H1 (cell line): ENCODE measurements around the gene UBASH3B. TPM values are rescaled to one million over a fixed set of nuclear protein-coding genes. Genes with fewer than 3 reads are reported as not detected.

Source experiments
- CTCF ChIA-PET: fragments of 300-600 bp; sonication (Branson Sonifier 250); formaldehyde crosslinking; loops from one replicate; lab custom pipeline; 2021; ENCODE audit not compliant: partially characterized antibody; lab: Charles Lee
- POLR2A ChIA-PET: fragments of 300-600 bp; sonication (Branson Sonifier 250); formaldehyde crosslinking; loops from one replicate; lab custom pipeline; 2021; ENCODE audit warnings: inconsistent platforms; ENCODE audit not compliant: partially characterized antibody; lab: Charles Lee
- DNase-seq, 2 experiments: peaks; one replicate each; pipeline versions ENCODE4 v3.0.0 to v3.0.0-alpha.2; 2010 to 2022; ENCODE audit warnings: low spot score in 2 of 2, low read depth in 1 of 2, mixed read lengths in 1 of 2
- FAIRE-seq: peaks from 2 replicates; lab custom pipeline; 2011; peaks lifted over from hg19 to GRCh38; lab: Jason Lieb, UNC
- H2AFZ ChIP-seq: 2 replicates; pipeline ENCODE4 v1.8.1; 2012; ENCODE audit warnings: low read length, inconsistent platforms
- H2AK5ac ChIP-seq: 2 replicates; pipeline ENCODE4 v1.6.1; 2013; ENCODE audit warnings: low read depth, low read length
- H2BK120ac ChIP-seq: replicated peaks from 2 replicates; pipeline ENCODE3; 2013; ENCODE audit warnings: low read depth, low read length, inconsistent platforms
- H2BK12ac ChIP-seq: 2 replicates; pipeline ENCODE4 v1.6.1; 2013; ENCODE audit warnings: low read depth, low read length
- H2BK15ac ChIP-seq: 2 replicates; pipeline ENCODE4 v1.6.1; 2013; ENCODE audit warnings: low read length
- H2BK20ac ChIP-seq: 2 replicates; pipeline ENCODE4 v1.6.1; 2013; ENCODE audit warnings: low read length
- H2BK5ac ChIP-seq: 2 replicates; pipeline ENCODE4 v1.6.1; 2013; ENCODE audit warnings: low read depth, low read length
- H3K14ac ChIP-seq: 2 replicates; pipeline ENCODE4 v1.6.1; 2013; ENCODE audit warnings: inconsistent platforms; ENCODE audit not compliant: insufficient read length
- H3K18ac ChIP-seq: 2 replicates; pipeline ENCODE4 v1.6.1; 2013; ENCODE audit warnings: low read length; ENCODE audit errors: extremely low read depth
- H3K23ac ChIP-seq: 2 replicates; pipeline ENCODE4 v1.6.1; 2013; ENCODE audit warnings: inconsistent platforms; ENCODE audit not compliant: insufficient read length
- H3K23me2 ChIP-seq: 2 replicates; pipeline ENCODE4 v1.6.1; 2013; ENCODE audit warnings: low read depth, low read length
- H3K27ac ChIP-seq: 2 replicates; pipeline ENCODE4 v1.6.1; 2011; ENCODE audit warnings: low read depth, low read length, inconsistent platforms
- H3K27me3 ChIP-seq, 4 experiments: replicated peaks in 1 of 4; 1 replicate in 1 of 4; 2 replicates in 3 of 4; pipeline versions ENCODE4 v1.6.1 to v1.8.1; 2011 to 2013; ENCODE audit warnings: low read length in 3 of 4, mild to moderate bottlenecking in 3 of 4, inconsistent platforms in 2 of 4, mixed read lengths in 2 of 4, moderate library complexity in 1 of 4; ENCODE audit not compliant: control insufficient read depth in 3 of 4, insufficient read depth in 3 of 4; ENCODE audit errors: extremely low read depth in 1 of 4
- H3K36me3 ChIP-seq, 4 experiments: 2 replicates each; pipeline versions ENCODE4 v1.6.1 to v1.8.1; 2011 to 2013; ENCODE audit warnings: mild to moderate bottlenecking in 4 of 4, low read length in 3 of 4, moderate library complexity in 2 of 4, control low read depth in 1 of 4, inconsistent platforms in 1 of 4; ENCODE audit not compliant: insufficient read depth in 4 of 4, control insufficient read depth in 2 of 4
- H3K4ac ChIP-seq: replicated peaks from 2 replicates; pipeline ENCODE3; 2013; ENCODE audit warnings: low read length, low read depth, mixed read lengths, inconsistent platforms; ENCODE audit not compliant: insufficient read length
- H3K4me1 ChIP-seq, 4 experiments: replicated peaks in 1 of 4; 1 replicate in 1 of 4; 2 replicates in 3 of 4; pipeline versions ENCODE4 v1.6.1 to v1.8.1; 2011 to 2013; ENCODE audit warnings: low read length in 3 of 4, inconsistent platforms in 2 of 4, mixed read lengths in 1 of 4; ENCODE audit not compliant: insufficient read depth in 4 of 4, control insufficient read depth in 3 of 4
- H3K4me2 ChIP-seq, 2 experiments: 2 replicates each; pipeline versions ENCODE4 v1.6.1 to v1.8.1; 2011 to 2013; ENCODE audit warnings: low read depth in 2 of 2, low read length in 2 of 2, control low read depth in 1 of 2, inconsistent platforms in 1 of 2, mild to moderate bottlenecking in 1 of 2; ENCODE audit not compliant: insufficient read depth in 1 of 2
- H3K4me3 ChIP-seq, 4 experiments: fragments of 200-600, 300-600 bp in 1 of 4; sonication (generic), shearing (Covaris generic), sonication (Bioruptor Twin) in 1 of 4; 2 replicates each; pipeline versions ENCODE4 v1.5.1 to v1.8.1; 2011 to 2016; ENCODE audit warnings: low read length in 4 of 4, low read depth in 3 of 4, control low read depth in 2 of 4, inconsistent platforms in 2 of 4, mild to moderate bottlenecking in 2 of 4, mixed read lengths in 1 of 4, moderate library complexity in 1 of 4; ENCODE audit not compliant: insufficient read depth in 2 of 4; ENCODE audit errors: extremely low read depth in 1 of 4
- H3K56ac ChIP-seq: replicated peaks from 2 replicates; pipeline ENCODE3; 2013; ENCODE audit warnings: low read depth, mild to moderate bottlenecking, mixed read lengths, low read length, inconsistent platforms; ENCODE audit not compliant: insufficient read length
- H3K79me1 ChIP-seq: 2 replicates; pipeline ENCODE4 v1.6.1; 2013; ENCODE audit warnings: low read depth, low read length, control low read depth
- H3K79me2 ChIP-seq, 2 experiments: 2 replicates each; pipeline versions ENCODE4 v1.6.1 to v1.8.1; 2012 to 2013; ENCODE audit warnings: low read length in 2 of 2, mild to moderate bottlenecking in 2 of 2, inconsistent platforms in 1 of 2; ENCODE audit not compliant: insufficient read depth in 2 of 2, control insufficient read depth in 1 of 2
- H3K9ac ChIP-seq, 4 experiments: replicated peaks in 1 of 4; 1 replicate in 1 of 4; 2 replicates in 3 of 4; pipeline versions ENCODE4 v1.6.1 to v1.8.1; 2011 to 2013; ENCODE audit warnings: low read depth in 3 of 4, low read length in 3 of 4, control low read depth in 2 of 4, mild to moderate bottlenecking in 2 of 4, moderate library complexity in 2 of 4, inconsistent platforms in 1 of 4; ENCODE audit errors: extremely low read depth in 1 of 4
- H3K9me3 ChIP-seq, 2 experiments: 2 replicates each; pipeline versions ENCODE4 v1.6.1 to v1.8.1; 2012 to 2013; ENCODE audit warnings: mild to moderate bottlenecking in 2 of 2, moderate library complexity in 2 of 2, control low read depth in 1 of 2, inconsistent platforms in 1 of 2, low read depth in 1 of 2, low read length in 1 of 2, mixed read lengths in 1 of 2; ENCODE audit not compliant: insufficient read depth in 2 of 2
- H4K20me1 ChIP-seq, 2 experiments: replicated peaks in 1 of 2; 2 replicates each; pipeline versions ENCODE3 to v1.8.1; 2011 to 2013; ENCODE audit warnings: inconsistent platforms in 2 of 2, low read length in 2 of 2, mild to moderate bottlenecking in 1 of 2; ENCODE audit not compliant: insufficient read depth in 2 of 2, control insufficient read depth in 1 of 2
- H4K5ac ChIP-seq: 2 replicates; pipeline ENCODE4 v1.6.1; 2013; ENCODE audit warnings: low read length, low read depth, mixed read lengths, inconsistent platforms; ENCODE audit not compliant: insufficient read length
- H4K8ac ChIP-seq: 2 replicates; pipeline ENCODE4 v1.8.0; 2013; ENCODE audit warnings: mild to moderate bottlenecking, moderate library complexity, low read length, inconsistent platforms; ENCODE audit not compliant: insufficient read depth; ENCODE audit errors: extremely low read depth
- H4K91ac ChIP-seq: replicated peaks from 2 replicates; pipeline ENCODE3; 2013; ENCODE audit warnings: low read length, mixed read lengths, inconsistent platforms; ENCODE audit not compliant: insufficient read length
- ASH2L ChIP-seq: fragments of 200-600, 300-600 bp; sonication (generic); IDR thresholded peaks from one replicate; pipeline ENCODE4 v1.7.1; 2017; ENCODE audit warnings: low read length
- CBX8 ChIP-seq: fragments of 300-800, 300-1000 bp; sonication (generic); IDR thresholded peaks from 2 replicates; pipeline ENCODE4 v1.7.1; 2016; ENCODE audit warnings: low read depth, low read length, borderline replicate concordance
- GABPA ChIP-seq: IDR thresholded peaks from 2 replicates; pipeline ENCODE4 v1.6.1; 2011; ENCODE audit warnings: mild to moderate bottlenecking, low read length, moderate library complexity, borderline replicate concordance; ENCODE audit not compliant: insufficient read depth
- JUN ChIP-seq: IDR thresholded peaks from 2 replicates; pipeline ENCODE4 v1.6.1; 2011; ENCODE audit warnings: low read depth, mild to moderate bottlenecking, improper control_type of control experiment, low read length
- RFX5 ChIP-seq: IDR thresholded peaks from 2 replicates; pipeline ENCODE4 v1.6.1; 2011; ENCODE audit warnings: low read depth, low read length, improper control_type of control experiment, borderline replicate concordance
- SP4 ChIP-seq: IDR thresholded peaks from 2 replicates; pipeline ENCODE4 v1.6.1; 2012; ENCODE audit warnings: low read length, inconsistent platforms
- TCF12 ChIP-seq: IDR thresholded peaks from 2 replicates; pipeline ENCODE4 v1.6.1; 2011; ENCODE audit warnings: low read depth, mild to moderate bottlenecking, low read length
- WGBS, 2 experiments: shearing (Covaris generic) in 1 of 2; methylation state at CpG; one replicate each; pipeline versions ENCODE4 v1.1.6 to v1.1.7; 2013 to 2015; ENCODE audit warnings: low lambda C conversion rate in 2 of 2, mixed read lengths in 2 of 2, inconsistent platforms in 1 of 2, low coverage in 1 of 2, missing lambda C conversion rate in 1 of 2; ENCODE audit not compliant: insufficient replicate concordance in 2 of 2, insufficient coverage in 1 of 2, insufficient read length in 1 of 2; ENCODE audit errors: extremely low coverage in 1 of 2, missing lambda C conversion rate in 1 of 2; 5-methylcytosine and 5-hydroxymethylcytosine counted together
- polyA plus RNA-seq, 7 experiments: library from polyadenylated mRNA; depleted of rRNA in 3 of 7; stranded (reverse) in 5 of 7; unstranded in 2 of 7; fragments of >200 nt in 5 of 7; fragments of 200-250 nt in 2 of 7; gene quantifications; 1 replicate in 5 of 7; 2 replicates in 1 of 7; 4 replicates in 1 of 7; pipeline versions ENCODE4 v1.2.1 to v1.2.3, GENCODE V29; 2011 to 2013; ENCODE audit warnings: missing spikeins in 2 of 7, mixed read lengths in 2 of 7
- total RNA-seq: library from RNA; stranded (reverse); fragmentation: NEBNext Ultra II Directional; extraction: Animal tissue kit (Norgen Biotek cat#: 25700); gene quantifications from 2 replicates; pipeline ENCODE4 v1.2.1, GENCODE V29; 2021

UBASH3B gene
- total and polyA plus RNA-seq, 2 of the 8 experiments (the other 6 are each of a cell fraction or from before 2014, with no cell fraction given) = 7.5 to 9.5 TPM

GRCh38 chr11:122743949-122744348, 88.4 kb downstream of the UBASH3B start:
- no peaks in the 10 kb centered on the region for H3K9me3 ChIP-seq
- H3K4me3 ChIP-seq = no peak overlapping the region
- H3K79me2 ChIP-seq = no peaks in the 10 kb centered on the region; a peak in 1 of 4 replicates
- 0 out of 2 replicates have a peak overlapping the region, but pooled peaks have one; percentile 32 for H2BK15ac ChIP-seq
- DNase-seq = no peak
- no peak overlapping the region for H2AFZ ChIP-seq
- peaks cover 0 to 2% (median 0%) of the 10 kb centered on the region in 4 experiments; a peak in 1 of 7 replicates for H3K4me1 ChIP-seq
- H4K8ac ChIP-seq = peak overlapping the region; percentile 38; the same call in 1 of the 2 replicates
- TF ChIP-seq ASH2L = no peak
- TF ChIP-seq CBX8 = no peak
- no peak for TF ChIP-seq SP4
- no peak for TF ChIP-seq RFX5
- TF ChIP-seq GABPA = no peak
- no peak for TF ChIP-seq TCF12
- TF ChIP-seq JUN = no peak
- H3K4me2 ChIP-seq = no peak overlapping the region
- WGBS, 2 experiments = 85% methylated on average over 6 of the region's 6 CpGs; no CpG with 5 or more reads in 1 of the 2 experiments
- H2BK20ac ChIP-seq = no peak overlapping the region
- CTCF ChIA-PET = interaction anchor here (0.7 to 2.6 kb wide), 3 partner anchors 11 to 115 kb away, joined by 3 to 9 read pairs (median 4); no protein-coding TSS in a partner anchor
- H3K18ac ChIP-seq = no peak overlapping the region
- no peaks in the 10 kb centered on the region for H3K23me2 ChIP-seq
- H3K27ac ChIP-seq = no peak overlapping the region
- peak overlapping the region; percentile 79; the same call in 1 of the 2 replicates for H2AK5ac ChIP-seq
- POLR2A ChIA-PET = no interaction called here
- no peak overlapping the region for H4K5ac ChIP-seq
- H3K4ac ChIP-seq = no peak overlapping the region
- H3K14ac ChIP-seq = no peak overlapping the region
- H4K91ac ChIP-seq = no peak overlapping the region
- H3K36me3 ChIP-seq = no peaks in the 10 kb centered on the region
- no peak overlapping the region for H3K9ac ChIP-seq
- peaks cover 0 to 5% of the 10 kb centered on the region in 2 experiments for H4K20me1 ChIP-seq
- H2BK120ac ChIP-seq = no peak overlapping the region
- no peak overlapping the region for H3K56ac ChIP-seq
- H3K27me3 ChIP-seq = peaks cover 0 to 6% (median 0%) of the 10 kb centered on the region in 4 experiments; a peak in 1 of 7 replicates
- H2BK5ac ChIP-seq = peak overlapping the region; percentile 22; the same call in 1 of the 2 replicates
- H2BK12ac ChIP-seq = 0 out of 2 replicates have a peak overlapping the region, but pooled peaks have one; percentile 68
- H3K23ac ChIP-seq = no peak overlapping the region
- no peak for FAIRE-seq
- no peaks in the 10 kb centered on the region for H3K79me1 ChIP-seq
